Activated CD4-positive, alpha-beta T cell treated with anti-CD3 and anti-CD28 coated beads, Interleukin-2, amount 50 U/mL, for 4 hours (primary cell): Measurements from ENCODE around the gene RAP1GAP2.
"Not testable (repeated sequence)": the region's sequence is repeated elsewhere in the genome, so short reads cannot be mapped to it uniquely, and the experiment has no call there.

Experiments
- DNase-seq, 2 experiments: peaks; one replicate each; pipeline ENCODE4 v3.0.0-alpha.2; 2020

The RAP1GAP2 gene

GRCh38 chr17:2815781-2816185 lies 19.5 kb downstream of the RAP1GAP2 start:
- no peak for DNase-seq

- DNase-seq = no peak
These were observed 20.4 kb downstream of the RAP1GAP2 start for GRCh38 chr17:2816688-2817087.

- DNase-seq = not testable (repeated sequence)
These were observed 23.1 kb downstream of the RAP1GAP2 start for GRCh38 chr17:2819294-2819693.

- DNase-seq = no peak
These were observed 23.8 kb downstream of the RAP1GAP2 start for GRCh38 chr17:2819921-2820501.

- DNase-seq = no peak
These were observed 25.6 kb downstream of the RAP1GAP2 start for GRCh38 chr17:2821868-2822267.

GRCh38 chr17:2822358-2822757 lies 26.1 kb downstream of the RAP1GAP2 start:
- no peak for DNase-seq

- DNase-seq = no peak
These were observed 29.2 kb downstream of the RAP1GAP2 start for GRCh38 chr17:2825253-2825970.

- peak; percentile 65 to 77 for DNase-seq
These were observed 32.3 kb downstream of the RAP1GAP2 start for GRCh38 chr17:2828397-2829038.

GRCh38 chr17:2830678-2831077 lies 34.4 kb downstream of the RAP1GAP2 start:
- DNase-seq = no peak

GRCh38 chr17:2835780-2836179 lies 39.5 kb downstream of the RAP1GAP2 start:
- DNase-seq = no peak

- peak; percentile 25 to 31 for DNase-seq
These were observed 40.9 kb downstream of the RAP1GAP2 start for GRCh38 chr17:2837147-2837561.

GRCh38 chr17:2841606-2842005 lies 45.4 kb downstream of the RAP1GAP2 start:
- no peak for DNase-seq

- DNase-seq = no peak
These were observed 46.2 kb downstream of the RAP1GAP2 start for GRCh38 chr17:2842464-2842863.

- no peak for DNase-seq
These were observed 48.2 kb downstream of the RAP1GAP2 start for GRCh38 chr17:2844416-2844815.

GRCh38 chr17:2847381-2848333 lies 51.4 kb downstream of the RAP1GAP2 start:
- no peak for DNase-seq

- no peak for DNase-seq
These were observed 53.1 kb downstream of the RAP1GAP2 start for GRCh38 chr17:2849327-2849670.

- DNase-seq = no peak
These were observed 54.8 kb downstream of the RAP1GAP2 start for GRCh38 chr17:2850991-2851390.

- no peak for DNase-seq
These were observed 55.4 kb downstream of the RAP1GAP2 start for GRCh38 chr17:2851615-2852014.

GRCh38 chr17:2852221-2852620 lies 56.0 kb downstream of the RAP1GAP2 start:
- no peak for DNase-seq

- DNase-seq = no peak
These were observed 56.6 kb downstream of the RAP1GAP2 start for GRCh38 chr17:2852729-2853282.

- DNase-seq = peak; percentile 12 to 27
These were observed 57.3 kb downstream of the RAP1GAP2 start for GRCh38 chr17:2853283-2854142.
